Spleen (tissue), 7 donors: ENCODE measurements around the gene TRIM9.

ENCODE experiments used
- CTCF ChIP-seq, 11 experiments: fragments of 200-600 bp in 7 of 11; fragments of 450-650 bp in 4 of 11; sonication (generic) in 4 of 11; IDR thresholded peaks in 8 of 11; conservative IDR thresholded peaks in 3 of 11; 1 replicate in 7 of 11; 2 replicates in 4 of 11; pipeline versions ENCODE4 v1.4.0 to v1.8.0; 2016 to 2021; ENCODE audit warnings: antibody characterized with exemption in 11 of 11, inconsistent platforms in 4 of 11, mild to moderate bottlenecking in 1 of 11
- POLR2AphosphoS5 ChIP-seq, 3 donors: sonication (generic); formaldehyde crosslinking; IDR thresholded peaks; one replicate each; pipeline ENCODE4 v1.5.1; 2017; ENCODE audit warnings: antibody characterized with exemption in 3 of 3
- donor health status: DM: no; HTN: no; CAD: no; lungs with moderate emphysema.
- donor health status: DM: no; HTN: no; CAD: no.
- donor health status: DM: no; HTN: no; CAD: no.

GRCh38 chr14:51041883-51042282, 53.0 kb downstream of the TRIM9 start:
- TF ChIP-seq CTCF (IDR thresholded peaks at IDR 0.05 in 8 of 11, conservative IDR thresholded peaks at IDR 0.05 in 3 of 11) (no peak), POLR2AphosphoS5 (IDR thresholded peaks at IDR 0.05) (no peak)
